Measurements from ENCODE around the gene MGAT4B.

GRCh38 chr5:179769796-179770195 is 36.9 kb downstream of the MGAT4B start:
- TF ChIP-seq CTCF (IDR thresholded peaks at IDR 0.05) (no peak), REST (IDR thresholded peaks at IDR 0.05; ENCODE audit: insufficient read depth in 1 of 2, low read depth in 2 of 2, low read length in 1 of 2) (no peak), TCF7L2 (IDR thresholded peaks at IDR 0.05; ENCODE audit: low read depth, low read length) (no peak)

All from Panc1 (cell line).